ENCODE results near the gene C1orf105.
"Not testable (repeated sequence)": the region's sequence is repeated elsewhere in the genome, so short reads cannot be mapped to it uniquely, and the experiment has no call there.

Gene C1orf105, protein sequence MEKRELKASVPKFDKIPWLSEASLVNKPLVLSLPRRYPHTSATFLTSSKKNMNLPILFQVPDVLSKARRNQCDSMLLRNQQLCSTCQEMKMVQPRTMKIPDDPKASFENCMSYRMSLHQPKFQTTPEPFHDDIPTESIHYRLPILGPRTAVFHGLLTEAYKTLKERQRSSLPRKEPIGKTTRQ

DNA sequence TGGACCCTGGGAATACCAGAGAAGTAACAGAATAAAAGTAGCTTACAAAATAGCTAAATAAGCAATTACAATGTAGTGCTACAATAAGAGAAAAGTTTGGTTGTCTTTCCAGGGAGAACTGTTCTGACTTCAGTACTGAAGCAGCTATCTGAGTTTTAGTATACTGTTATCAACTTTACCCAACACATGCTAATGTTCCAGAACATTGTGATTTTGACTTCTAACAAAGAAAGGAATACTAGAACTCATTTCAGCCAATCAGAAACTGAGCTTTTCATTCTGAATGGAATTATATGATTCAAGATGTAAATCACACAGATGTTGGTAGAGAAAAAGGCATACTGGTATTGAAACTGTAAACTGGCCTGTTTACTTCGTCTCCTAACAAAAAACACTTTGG lies at the start of gene C1orf105:
Gene C1orf105, plus strand, starts transcription at position 301 of the 400 bp plus-strand sequence. CDS start 201 bp downstream, outside the sequence.
- no peak for DNase-seq

DNA sequence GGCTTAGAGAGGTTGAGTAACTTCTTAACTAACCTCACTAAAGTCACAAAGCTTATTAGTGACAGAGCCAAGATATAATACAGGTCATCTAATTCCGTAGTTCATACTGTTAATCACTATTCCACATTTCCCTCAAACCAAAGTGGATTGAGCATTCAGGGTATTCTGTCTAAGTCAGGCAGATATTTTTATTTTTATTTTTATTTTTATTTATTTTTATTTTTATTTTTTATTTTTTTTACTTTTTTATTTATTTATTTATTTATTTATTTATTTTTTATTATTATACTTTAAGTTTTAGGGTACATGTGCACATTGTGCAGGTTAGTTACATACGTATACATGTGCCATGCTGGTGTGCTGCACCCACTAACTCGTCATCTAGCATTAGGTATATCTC lies 48.8 kb upstream of the C1orf105 start:
- DNase-seq = not testable (repeated sequence)

DNA sequence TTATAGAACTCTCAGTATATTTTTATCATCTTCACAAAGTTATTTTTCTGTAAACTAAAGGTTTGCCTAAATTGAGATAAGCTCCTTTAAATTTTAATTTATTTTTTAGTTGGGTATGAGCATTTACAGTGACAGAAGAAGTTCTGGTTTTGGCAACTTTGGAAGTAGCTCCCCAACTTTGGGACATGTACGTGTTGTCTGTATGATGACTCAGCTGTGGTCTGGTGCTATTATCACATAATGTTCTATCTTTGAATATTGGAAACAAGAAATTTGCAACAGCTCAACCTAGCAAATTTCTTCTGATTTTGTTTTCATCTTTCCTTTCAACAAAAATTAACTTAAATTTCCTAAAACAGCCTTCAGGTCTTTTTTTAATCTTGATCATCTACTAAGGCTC lies 46.6 kb upstream of the C1orf105 start:
- no peak for DNase-seq

DNA sequence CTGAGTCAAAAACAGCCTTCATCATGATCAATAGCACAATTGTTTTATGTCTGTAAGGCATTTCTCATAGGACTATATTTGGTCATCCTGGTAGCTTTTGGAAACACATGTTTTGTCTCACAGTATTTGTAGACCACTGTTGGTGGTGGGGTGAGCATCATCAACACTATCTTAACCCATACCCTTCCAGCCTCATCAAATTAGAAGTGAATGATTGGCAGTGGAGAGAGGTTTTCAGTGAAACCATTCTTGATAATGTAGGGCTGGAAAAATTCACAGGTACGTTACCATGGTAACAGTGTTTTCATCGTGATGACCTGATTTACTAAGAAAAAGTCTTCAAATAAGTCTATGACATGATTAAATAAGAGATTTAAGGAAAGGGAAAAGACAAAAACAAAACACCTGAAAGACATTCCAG lies 45.3 kb upstream of the C1orf105 start:
- no peak for DNase-seq

DNA sequence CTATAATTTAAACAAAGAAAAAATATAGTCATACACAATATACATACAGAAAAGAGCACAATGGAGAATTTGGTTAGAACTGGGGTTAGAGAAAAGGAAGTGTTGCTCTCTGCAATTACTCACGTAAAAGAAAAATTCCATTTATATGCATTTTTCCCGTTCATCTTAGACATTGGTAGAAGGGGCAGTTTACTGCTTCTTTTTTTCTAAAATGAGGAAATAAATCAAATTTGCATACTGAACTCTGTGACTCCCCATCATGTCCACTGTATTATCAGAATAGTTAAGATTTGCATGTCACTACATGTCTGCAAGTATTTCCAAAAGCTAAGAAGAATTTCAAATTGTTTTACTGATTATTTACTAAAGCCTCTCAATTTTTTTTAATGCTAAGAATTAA lies 44.1 kb upstream of the C1orf105 start:
- no peak for DNase-seq

DNA sequence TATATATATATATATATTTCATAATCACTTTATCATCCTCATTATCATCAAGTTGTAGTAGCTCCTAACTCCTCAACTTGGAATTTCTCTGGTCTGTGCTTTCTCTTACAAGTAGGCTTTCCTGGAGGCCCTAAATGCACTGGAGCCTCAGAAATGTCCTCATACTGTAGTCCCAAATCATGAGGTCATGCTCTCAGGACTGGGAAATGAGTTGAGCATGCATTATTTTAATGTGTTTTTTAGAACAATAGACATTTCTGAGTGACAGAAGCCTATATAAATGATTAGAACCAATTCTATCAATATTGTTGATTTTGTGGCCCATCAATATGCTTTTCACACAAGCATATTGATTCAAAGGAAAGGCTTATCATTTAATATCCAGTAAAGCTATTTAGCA lies 42.9 kb upstream of the C1orf105 start:
- DNase-seq = no peak

DNA sequence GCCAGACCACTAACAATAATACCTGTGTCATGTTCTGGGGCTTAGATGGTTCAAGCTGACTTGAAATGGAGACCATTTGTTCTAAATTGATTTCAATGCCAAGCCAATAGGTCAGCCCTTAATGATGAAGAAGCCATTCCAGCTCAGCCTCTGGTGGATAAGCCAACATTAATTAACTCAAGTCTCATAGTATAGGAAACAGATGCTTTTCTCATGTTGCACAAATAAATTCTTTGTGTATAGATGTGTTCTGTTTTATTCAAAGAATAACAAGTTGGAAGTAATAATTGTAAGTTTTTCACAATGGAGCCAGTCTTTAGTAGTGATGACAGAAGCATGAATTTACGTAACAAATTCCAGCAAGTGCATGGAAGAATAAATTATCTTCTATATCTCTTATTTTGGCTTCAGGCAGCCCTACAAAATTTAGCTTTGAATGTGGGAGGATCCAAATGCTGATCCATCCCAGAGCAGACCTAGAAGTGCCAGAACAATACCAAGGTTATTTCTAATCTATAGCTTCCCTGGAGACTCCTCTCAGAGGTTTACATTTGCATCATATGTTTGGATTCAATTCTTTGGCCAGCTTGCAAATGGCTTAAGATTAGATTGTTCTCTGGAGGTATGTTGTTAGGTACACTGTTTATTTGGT lies 42.2 kb upstream of the C1orf105 start:
- no peak for DNase-seq

DNA sequence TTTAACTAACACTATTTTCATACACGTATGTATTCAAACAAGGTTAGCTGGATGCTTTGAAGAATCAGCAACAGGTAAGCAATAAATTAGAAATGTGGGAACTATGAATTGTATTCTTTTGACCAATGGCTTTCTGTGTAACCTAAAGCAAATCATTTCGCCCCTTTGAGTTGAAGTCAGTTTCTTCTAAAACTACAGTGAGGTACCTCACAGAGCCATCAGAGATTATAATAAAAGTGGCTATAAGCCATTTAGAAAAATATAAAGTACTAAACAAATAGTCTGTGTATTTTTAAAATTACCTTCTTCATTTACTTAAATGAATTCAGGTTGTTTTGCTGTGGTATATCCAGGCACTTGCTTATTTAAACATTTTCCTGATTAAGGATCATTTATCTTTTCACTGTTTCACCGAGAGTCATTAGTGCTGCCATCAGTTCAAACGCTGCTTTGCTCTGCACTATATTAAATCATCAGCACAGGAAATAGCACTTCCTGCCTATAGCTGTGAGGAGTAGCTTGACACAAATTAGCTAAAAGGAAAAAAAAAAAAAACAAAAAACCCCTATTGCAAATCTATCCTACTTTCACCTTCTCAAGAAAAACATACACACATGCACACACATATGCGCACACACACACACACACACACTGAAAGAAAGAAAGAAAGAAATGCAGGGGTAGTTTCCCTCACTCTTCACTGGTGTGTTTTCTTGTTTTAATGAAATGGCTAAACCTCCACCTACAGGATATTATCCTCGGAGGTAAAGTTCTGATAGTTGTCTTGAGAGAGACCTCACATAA lies 39.8 kb upstream of the C1orf105 start:
- peak in 5 of 6 experiments; percentile 18 to 82 (median 72) for DNase-seq

DNA sequence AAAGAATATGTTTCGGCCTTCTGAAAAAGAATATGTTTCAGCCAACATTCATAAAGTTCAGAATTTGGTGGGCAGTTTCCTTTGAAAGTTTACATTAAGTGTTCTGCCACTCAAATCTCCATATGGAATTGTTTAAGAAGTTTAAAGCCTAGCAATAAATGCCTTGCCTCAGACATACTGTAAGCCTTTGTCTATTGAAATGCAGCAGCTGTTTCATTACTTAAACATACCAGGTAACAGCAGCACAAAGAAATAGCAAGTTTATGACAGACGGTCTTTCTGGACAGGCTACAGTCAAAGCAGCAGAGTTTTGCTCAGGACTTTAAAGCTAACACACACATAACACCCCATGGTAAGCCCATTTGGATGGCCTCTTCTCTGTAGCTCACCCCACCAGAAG lies 38.5 kb upstream of the C1orf105 start:
- no peak for DNase-seq

DNA sequence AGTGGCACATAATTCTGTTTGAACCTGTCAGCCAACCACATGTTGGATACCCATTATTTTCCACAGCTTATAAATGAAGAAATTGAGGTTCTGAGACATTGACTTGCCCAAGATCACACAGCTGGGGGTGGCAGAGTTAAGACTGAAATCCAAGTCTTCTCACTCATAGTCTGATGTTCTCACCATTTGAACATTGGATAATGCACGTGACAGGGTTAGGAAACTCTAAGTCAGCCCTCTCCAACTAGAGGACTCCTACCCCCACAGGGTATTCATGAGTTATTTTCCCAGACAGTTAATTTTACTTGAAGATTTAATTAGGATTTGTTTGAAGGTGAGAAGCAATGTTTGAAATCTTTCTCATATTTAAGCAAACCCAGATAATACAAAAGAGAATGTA lies 38.1 kb upstream of the C1orf105 start:
- DNase-seq = no peak

DNA sequence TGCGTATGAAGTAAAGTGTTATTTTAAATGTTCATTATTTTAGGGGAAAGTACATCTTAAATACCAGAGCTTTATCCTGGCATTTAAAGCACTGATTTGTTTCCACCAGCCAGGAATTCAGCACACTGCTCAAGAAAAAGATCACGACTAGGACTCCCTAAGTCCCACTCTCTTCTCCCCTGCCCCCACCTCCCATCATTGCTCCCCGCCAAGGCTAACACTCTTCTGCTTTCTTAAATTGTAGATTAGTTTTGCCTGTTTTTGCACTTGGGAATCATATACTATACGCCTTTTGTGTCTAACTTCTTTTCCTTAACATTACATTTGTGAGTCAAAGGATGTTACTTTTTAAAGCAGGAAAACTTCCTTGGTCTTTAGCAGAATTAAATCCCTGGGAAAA lies 37.5 kb upstream of the C1orf105 start:
- DNase-seq = no peak

DNA sequence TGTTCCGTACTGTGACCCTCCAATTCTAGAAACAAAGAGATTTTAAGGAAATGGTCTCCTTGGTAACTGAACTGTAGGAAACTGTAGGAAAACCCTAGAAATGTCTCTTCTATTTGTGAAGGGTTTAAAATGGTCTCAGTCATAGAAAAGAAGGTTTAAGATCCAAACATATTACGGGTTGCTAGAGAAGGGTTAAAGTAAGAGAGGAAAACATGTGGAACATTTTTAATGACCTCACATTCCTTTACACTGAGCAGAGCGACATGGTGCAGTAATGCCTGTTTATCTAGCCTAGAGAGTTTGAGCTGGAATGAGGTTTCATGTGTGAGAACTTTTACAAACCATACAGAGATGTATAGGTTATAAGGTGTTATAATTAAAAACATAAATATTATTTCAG lies 36.9 kb upstream of the C1orf105 start:
- DNase-seq = no peak

DNA sequence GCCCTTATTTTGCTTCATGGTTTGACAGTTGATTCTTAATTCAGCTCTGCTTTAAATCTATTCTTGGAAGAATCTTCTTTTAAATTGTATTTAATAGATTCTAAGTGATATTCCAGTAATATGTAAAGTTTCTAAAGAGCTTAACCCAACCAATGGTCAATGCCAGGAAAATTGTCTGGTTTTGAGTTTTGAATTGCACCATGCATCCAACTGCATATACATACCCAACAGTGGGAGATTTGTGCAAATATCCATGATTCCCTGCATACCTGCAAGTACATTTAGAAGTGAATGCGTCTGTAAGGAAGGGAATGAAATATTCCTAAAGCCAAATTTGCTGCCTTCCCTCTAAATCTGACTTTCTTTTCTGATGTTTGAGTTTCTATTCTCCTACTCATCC lies 35.8 kb upstream of the C1orf105 start:
- no peak for DNase-seq

DNA sequence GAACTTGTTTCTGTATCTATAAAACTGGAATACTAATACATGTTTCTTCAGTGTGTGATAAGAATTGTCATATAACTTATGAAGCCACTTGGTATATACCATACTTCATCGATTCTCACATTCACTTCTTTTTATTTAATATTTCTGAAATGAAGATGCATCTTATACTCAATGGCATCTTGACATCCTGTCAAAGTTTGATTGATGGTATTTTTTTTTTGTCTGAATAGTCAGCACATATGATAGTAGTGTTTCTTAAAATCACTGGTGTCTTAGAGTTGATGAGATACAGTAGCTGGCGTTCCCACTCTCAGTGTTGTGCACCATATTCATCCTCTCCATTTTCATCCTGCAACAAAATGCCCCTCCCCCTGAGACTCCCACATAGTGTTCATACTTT lies 34.4 kb upstream of the C1orf105 start:
- DNase-seq = no peak

DNA sequence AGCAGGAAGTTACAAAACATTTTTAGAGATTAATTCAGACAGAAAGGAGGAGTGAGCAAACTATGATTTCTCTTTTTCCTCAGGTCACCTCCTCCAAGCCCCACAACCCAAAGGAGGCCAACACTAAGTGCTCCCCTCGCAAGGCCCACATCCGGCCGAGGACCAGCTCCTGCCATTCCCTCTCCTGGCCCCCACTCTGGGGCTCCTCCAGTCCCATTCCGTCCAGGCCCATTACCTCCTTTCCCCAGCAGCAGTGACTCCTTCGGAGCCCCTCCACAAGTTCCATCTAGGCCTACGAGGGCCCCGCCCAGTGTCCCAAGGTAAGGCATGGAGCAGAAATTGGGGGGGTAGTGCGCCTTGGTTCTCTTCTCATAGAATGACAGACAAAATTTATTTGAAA lies 32.0 kb upstream of the C1orf105 start:
- DNase-seq = no peak

DNA sequence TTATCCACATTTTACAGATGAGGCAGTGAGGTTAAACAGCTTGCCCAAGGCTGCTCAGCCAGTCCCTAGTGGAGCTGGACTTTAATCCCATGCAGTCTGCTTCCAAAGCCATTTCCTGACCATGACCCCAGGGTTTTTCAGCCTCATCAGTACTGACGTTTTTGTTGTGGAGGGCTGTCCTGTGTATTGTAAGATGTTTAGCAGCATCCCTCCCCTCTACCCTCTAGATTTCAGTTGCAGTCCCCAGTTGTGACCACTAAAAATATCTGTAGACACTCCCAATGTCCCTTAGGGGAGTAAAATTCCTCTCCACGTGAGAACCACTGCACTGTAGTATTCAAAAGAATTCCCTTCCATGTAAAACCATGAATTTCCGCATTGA lies 30.2 kb upstream of the C1orf105 start:
- no peak for DNase-seq

DNA sequence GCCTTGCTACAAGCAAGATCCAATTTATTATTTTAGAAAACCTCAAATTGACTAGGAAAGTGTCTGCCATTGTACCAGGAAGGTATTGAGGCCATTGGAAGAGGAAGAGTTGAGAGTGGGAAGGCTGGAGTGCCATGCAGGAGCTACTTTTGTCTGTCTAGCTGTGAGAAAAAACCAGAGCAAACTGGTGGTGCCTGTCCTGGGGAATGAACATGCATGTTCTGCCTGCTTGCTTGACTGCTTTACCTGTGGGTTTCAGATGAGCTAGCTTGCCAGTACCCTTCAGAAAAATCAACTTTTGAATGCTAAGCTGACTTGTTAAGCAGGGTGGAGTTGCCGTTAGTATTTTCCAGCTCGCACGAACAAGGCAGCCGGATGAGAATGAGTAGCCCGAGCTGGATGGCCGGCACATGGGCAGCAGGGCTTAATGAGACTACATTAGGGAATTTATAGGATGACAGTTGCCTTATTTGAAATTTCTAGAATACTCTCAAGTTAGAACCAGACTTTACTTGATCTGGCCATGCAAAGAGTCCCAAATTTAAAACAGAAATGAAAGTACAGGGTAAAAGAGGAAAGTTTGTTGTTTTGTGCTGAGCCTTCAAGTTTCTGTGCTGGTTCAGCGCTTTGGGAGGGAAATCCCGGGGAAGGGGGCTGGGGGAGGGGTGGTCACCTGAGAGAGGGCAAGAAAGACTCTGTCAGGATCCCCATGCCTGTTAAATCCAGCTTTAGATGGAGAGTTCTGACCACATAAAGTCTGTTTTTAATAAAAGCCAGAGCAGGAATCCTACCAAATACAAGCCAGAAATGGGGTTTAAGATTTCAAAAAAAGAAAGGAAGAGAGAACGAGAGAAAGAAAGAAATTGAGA lies 29.6 kb upstream of the C1orf105 start:
- no peak for DNase-seq

DNA sequence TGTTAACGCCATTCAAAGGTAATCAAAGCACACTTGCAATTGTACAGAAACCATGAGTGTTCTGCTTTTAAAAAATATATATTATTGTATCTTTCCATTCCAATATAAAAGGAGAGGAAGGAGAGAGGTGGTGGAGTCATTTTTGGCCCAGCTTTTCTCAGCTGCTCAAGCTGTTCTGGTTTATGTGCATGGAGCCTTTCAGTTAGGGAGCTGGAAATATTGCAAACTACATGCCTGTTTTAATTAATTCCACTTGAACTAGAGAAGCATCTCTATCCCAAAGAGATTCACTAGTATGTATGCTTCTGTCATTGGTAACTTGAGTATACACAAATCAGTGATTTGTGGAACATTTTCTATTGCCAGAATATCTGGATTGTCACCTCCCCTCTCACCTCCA lies 28.5 kb upstream of the C1orf105 start:
- no peak for DNase-seq

DNA sequence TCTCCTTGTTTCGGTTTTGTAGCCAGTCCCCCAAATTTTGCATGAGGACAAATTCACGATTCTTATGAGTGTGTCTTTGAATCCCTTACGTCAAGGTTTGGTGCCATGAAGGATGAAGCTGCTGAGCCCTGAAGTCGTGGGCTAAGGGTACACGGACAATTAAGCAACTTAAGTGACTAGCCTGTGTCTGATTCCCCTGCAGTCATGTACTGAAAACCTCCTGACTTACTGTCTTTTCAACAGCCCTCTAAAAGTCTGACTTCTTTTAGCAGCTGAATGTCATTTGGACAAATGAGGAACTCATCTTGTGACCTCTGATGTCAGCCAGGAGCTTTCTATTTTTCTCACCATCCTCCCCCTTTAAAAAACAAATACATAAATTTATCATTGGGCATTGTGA lies 27.1 kb upstream of the C1orf105 start:
- no peak for DNase-seq

DNA sequence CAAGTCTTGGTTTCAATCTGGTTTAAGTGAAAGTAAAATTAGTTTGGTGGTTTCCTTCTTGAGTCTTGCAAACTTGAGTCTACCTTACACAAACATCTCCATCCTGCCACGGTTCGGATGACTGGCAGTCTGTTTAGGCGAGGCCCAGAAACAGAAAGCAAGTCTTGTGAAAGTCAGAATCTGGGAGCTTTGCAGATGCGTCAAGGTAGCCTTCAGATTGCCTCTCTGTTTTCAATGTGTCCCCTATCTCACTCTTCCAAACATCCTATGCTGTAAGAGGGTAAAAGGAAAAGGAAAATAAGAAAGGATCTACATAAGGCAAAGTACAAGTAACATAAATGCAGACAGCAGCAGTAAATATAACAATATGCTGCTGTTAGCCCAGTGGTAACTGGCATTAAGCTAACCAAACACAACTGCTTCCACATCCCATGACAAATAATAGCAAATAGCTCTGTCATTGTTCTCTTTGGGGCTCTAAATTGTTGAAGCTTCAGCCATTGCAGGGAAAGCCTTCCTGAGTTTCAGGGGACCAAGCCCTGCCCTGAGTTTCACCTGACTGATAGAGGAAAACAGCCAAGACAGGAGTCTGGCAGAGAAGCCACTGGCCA lies 26.2 kb upstream of the C1orf105 start:
- DNase-seq = peak; percentile 20 to 80 (median 60)

DNA sequence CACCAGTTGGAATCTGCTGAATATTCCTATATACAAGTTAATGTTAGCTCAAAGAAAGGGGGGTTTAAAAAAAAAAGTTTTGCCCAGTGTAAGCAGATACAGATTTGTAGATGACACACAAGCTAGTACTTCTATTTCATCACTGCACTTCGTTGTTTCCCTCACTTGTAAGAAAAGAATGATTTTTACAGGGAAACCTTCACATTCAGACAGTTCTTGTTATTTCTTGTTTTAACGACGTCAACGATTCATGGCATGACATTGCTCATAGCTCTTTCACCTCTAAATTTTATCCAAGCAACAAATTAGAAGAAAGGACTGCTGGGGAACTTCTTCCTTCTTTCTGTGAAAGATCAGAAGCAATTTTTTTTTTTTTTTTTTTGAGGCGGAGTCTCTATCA lies 25.7 kb upstream of the C1orf105 start:
- peak in 1 of 6 experiments; percentile 31 for DNase-seq

DNA sequence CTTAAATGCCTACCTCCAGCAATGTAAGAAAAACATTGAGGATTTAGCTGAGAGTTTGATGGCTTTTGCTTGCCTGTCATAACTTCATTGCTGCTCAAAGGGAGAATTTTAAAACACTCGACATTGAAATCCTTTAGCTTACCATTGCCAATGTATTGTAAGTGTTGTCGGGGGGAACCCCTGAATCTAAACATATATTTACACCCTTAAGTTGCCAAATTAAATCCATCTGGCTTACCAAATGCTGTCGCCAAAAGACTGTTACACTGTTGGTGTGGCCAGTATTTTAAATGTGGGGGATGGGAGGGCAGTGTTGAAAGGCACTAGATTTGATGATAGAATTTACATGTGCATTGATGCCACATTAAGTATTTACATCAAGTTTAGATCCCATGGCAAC lies 24.9 kb upstream of the C1orf105 start:
- DNase-seq = no peak

DNA sequence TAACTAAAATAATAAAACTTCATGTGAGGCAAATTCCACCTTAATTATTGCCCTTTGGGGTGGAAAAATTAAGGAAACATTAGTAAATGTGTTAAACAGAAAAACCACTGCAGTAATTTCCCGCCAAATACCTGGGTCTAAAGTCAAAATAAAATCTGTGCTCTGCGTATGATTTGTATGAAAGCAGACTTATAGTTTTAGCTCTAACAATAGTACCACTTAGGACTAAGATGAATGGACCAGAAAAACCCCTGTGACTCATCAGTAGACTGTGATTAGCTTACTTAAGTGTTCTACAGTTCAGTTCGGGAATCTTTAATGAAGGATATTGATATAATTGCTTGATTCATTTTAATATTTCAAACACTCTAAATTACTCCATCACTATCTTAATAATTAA lies 23.3 kb upstream of the C1orf105 start:
- no peak for DNase-seq

Data from stimulated activated naive CD4-positive, alpha-beta T cell (primary cell).